ENCODE data around the gene GPC4. TPM values are rescaled to one million over a fixed set of nuclear protein-coding genes. Genes with fewer than 3 reads are reported as not detected.

GPC4 gene
- total and polyA plus RNA-seq, 4 donors, result 0.23 to 1.3 (median 0.71) TPM

GRCh38 chrX:133403984-133404383, 11.3 kb downstream of the GPC4 start:
- Histone ChIP-seq H3K9me3 (ENCODE audit: control insufficient read depth in 4 of 4, low read length in 3 of 4) (no peaks in the 10 kb centered on the region), H3K36me3 (ENCODE audit: control insufficient read depth in 4 of 4, insufficient read depth in 3 of 4, low read depth in 1 of 4, low read length in 3 of 4) (no peaks in the 10 kb centered on the region), H3K9ac (ENCODE audit: low read depth in 1 of 2, low read length in 2 of 2) (no peak overlapping the region), H3K27me3 (ENCODE audit: control insufficient read depth in 4 of 4, insufficient read depth in 4 of 4, low read length in 3 of 4) (peaks cover 0 to 4% (median 0%) of the 10 kb centered on the region in 4 donors), H3K4me1 (ENCODE audit: control insufficient read depth in 4 of 4, insufficient read depth in 4 of 4, low read length in 3 of 4) (no peaks in the 10 kb centered on the region), H3K27ac (ENCODE audit: low read depth in 1 of 2, low read length in 2 of 2) (no peak overlapping the region), H3K4me3 (ENCODE audit: low read depth in 1 of 3, low read length in 3 of 3) (no peak overlapping the region)
- WGBS, result 83% methylated on average over 4 of the region's 4 CpGs
- no peak for TF ChIP-seq RXRA (IDR thresholded peaks at IDR 0.05)
- TF ChIP-seq CTCF (IDR thresholded peaks at IDR 0.05; ENCODE audit: low read depth, low read length, missing input control), result no peak
- TF ChIP-seq FOXA1 (IDR thresholded peaks at IDR 0.05), result no peak
- no peak for TF ChIP-seq FOXA2 (IDR thresholded peaks at IDR 0.05)
- no peak for TF ChIP-seq REST (IDR thresholded peaks at IDR 0.05)
- no peak for TF ChIP-seq YY1 (IDR thresholded peaks at IDR 0.05)
- no peak for DNase-seq (ENCODE audit: low spot score)

- Histone ChIP-seq H3K27me3 (ENCODE audit: control insufficient read depth in 4 of 4, insufficient read depth in 4 of 4, low read length in 3 of 4) (peaks cover 0 to 4% (median 0%) of the 10 kb centered on the region in 4 donors), H3K9ac (ENCODE audit: low read depth in 1 of 2, low read length in 2 of 2) (no peak overlapping the region), H3K4me3 (ENCODE audit: low read depth in 1 of 3, low read length in 3 of 3) (no peak overlapping the region), H3K9me3 (ENCODE audit: control insufficient read depth in 4 of 4, low read length in 3 of 4) (no peaks in the 10 kb centered on the region), H3K4me1 (ENCODE audit: control insufficient read depth in 4 of 4, insufficient read depth in 4 of 4, low read length in 3 of 4) (no peaks in the 10 kb centered on the region), H3K27ac (ENCODE audit: low read depth in 1 of 2, low read length in 2 of 2) (no peak overlapping the region), H3K36me3 (ENCODE audit: control insufficient read depth in 4 of 4, insufficient read depth in 3 of 4, low read depth in 1 of 4, low read length in 3 of 4) (no peaks in the 10 kb centered on the region)
- WGBS, result 88% methylated on average over 10 of the region's 10 CpGs
- DNase-seq (ENCODE audit: low spot score), result no peak
- TF ChIP-seq FOXA1 (IDR thresholded peaks at IDR 0.05) (no peak), ATF3 (IDR thresholded peaks at IDR 0.05) (no peak), MAX (IDR thresholded peaks at IDR 0.05) (no peak), GABPA (IDR thresholded peaks at IDR 0.05 in 1 of 2, conservative IDR thresholded peaks at IDR 0.05 in 1 of 2) (no peak), JUND (IDR thresholded peaks at IDR 0.05) (no peak), REST (IDR thresholded peaks at IDR 0.05) (no peak), SP1 (IDR thresholded peaks at IDR 0.05) (no peak), HNF4A (conservative IDR thresholded peaks at IDR 0.05) (no peak), ZBTB33 (IDR thresholded peaks at IDR 0.05) (no peak), HNF4G (IDR thresholded peaks at IDR 0.05) (no peak), YY1 (IDR thresholded peaks at IDR 0.05) (no peak), EGR1 (IDR thresholded peaks at IDR 0.05; ENCODE audit: low read depth in 2 of 2) (no peak), TAF1 (conservative IDR thresholded peaks at IDR 0.05) (no peak), RAD21 (IDR thresholded peaks at IDR 0.05) (no peak), NR2F2 (IDR thresholded peaks at IDR 0.05) (no peak), RXRA (IDR thresholded peaks at IDR 0.05) (no peak)
These were observed 12.3 kb downstream of the GPC4 start for GRCh38 chrX:133402830-133403625.
